Stimulated activated CD8-positive, alpha-beta memory T cell treated with anti-CD3 and anti-CD28 coated beads, Interleukin-7, amount 100 ng/mL, for 48 hours (primary cell): Measurements from ENCODE around the gene COG8.
"Not testable (repeated sequence)": the region's sequence is repeated elsewhere in the genome, so short reads cannot be mapped to it uniquely, and the experiment has no call there.

Experiments
- DNase-seq, 2 donors: peaks; one replicate each; pipeline ENCODE4 v3.0.0-alpha.2; 2020; ENCODE audit warnings: low read depth in 1 of 2; ENCODE audit errors: extremely low read depth in 1 of 2

COG8 gene, protein sequence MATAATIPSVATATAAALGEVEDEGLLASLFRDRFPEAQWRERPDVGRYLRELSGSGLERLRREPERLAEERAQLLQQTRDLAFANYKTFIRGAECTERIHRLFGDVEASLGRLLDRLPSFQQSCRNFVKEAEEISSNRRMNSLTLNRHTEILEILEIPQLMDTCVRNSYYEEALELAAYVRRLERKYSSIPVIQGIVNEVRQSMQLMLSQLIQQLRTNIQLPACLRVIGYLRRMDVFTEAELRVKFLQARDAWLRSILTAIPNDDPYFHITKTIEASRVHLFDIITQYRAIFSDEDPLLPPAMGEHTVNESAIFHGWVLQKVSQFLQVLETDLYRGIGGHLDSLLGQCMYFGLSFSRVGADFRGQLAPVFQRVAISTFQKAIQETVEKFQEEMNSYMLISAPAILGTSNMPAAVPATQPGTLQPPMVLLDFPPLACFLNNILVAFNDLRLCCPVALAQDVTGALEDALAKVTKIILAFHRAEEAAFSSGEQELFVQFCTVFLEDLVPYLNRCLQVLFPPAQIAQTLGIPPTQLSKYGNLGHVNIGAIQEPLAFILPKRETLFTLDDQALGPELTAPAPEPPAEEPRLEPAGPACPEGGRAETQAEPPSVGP

DNA sequence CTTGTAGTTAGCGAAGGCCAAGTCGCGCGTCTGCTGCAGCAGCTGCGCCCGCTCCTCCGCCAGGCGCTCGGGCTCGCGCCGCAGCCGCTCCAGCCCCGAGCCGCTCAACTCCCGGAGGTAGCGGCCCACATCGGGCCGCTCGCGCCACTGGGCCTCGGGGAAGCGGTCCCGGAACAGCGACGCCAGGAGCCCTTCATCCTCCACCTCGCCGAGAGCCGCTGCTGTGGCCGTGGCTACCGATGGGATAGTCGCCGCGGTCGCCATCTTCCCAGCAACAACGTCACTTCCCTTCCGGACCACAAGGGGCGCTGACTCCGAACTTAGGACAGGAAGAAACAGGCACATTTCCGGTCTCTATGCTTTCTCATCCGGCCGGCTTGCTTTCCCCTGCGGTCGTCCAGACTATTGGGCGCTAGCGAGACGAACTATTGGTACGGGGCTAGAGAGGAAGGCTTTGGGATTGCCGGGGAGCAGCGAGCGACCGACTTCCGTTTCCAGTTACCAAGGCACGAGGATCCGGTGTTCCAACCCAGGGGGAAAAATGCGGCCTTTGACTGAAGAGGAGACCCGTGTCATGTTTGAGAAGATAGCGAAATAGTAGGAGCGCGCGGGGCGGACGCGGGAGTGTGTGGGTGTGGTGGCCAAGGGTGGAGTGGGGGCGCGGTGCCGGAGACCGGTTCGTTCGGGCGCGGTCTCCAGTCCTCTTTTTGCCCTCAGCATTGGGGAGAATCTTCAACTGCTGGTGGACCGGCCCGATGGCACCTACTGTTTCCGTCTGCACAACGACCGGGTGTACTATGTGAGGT lies at the start of gene COG8, which contains the start of gene NIP7:
TSS of gene COG8 (minus strand) at position 276 of the 806 bp plus-strand sequence. CDS start at position 264, 12 bp downstream.
TSS of gene NIP7 (plus strand) at position 484 of the 806 bp plus-strand sequence. CDS start at position 542, 58 bp downstream.
- DNase-seq: peak; percentile 80 to 91

- no peak for DNase-seq
Observed at GRCh38 chr16:69386596-69386995, 47.2 kb upstream of the COG8 start.

DNA sequence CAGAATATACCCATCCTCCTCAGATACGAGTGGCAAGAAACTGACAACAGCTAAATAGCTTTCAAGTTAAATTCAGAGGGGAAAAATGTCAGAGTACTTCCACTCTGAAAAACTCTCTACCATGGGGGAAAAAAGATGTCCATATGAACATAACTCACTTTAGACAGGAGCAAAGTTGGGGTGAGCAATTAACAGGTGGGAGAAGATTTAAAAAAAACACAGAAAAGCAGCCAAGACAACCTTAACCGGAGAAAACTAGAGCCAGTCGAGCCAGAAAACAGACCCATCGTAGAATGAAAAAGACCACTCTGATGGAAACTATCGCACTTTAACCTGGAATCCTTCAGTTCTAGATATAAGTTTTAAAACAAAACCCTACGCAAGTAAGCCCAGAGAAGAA lies 45.6 kb upstream of the COG8 start:
- no peak for DNase-seq

DNA sequence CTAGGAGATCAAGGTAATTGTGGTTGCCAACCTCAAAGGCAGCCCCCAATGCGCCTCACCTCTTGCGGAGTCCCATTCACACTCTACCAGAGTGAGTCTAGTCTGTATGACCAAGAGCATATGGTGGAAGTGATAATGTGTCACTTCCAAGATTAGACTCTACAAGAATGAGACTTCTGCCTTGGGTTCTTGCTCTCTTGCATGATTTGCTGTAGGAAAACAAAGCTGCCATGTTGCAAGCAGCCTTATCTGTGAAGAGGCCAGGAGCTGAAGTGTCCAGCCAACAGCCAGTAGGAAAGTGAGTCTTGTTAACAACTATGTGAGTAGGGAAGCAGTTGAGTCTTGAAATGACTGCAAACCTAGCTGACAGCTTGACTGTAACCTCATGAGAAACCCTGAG lies 43.1 kb upstream of the COG8 start:
- DNase-seq: no peak

GRCh38 chr16:69381231-69381630 lies 41.9 kb upstream of the COG8 start:
- no peak for DNase-seq

GRCh38 chr16:69378760-69379159 lies 39.4 kb upstream of the COG8 start:
- no peak for DNase-seq

GRCh38 chr16:69378036-69378435 lies 38.7 kb upstream of the COG8 start:
- no peak for DNase-seq

DNA sequence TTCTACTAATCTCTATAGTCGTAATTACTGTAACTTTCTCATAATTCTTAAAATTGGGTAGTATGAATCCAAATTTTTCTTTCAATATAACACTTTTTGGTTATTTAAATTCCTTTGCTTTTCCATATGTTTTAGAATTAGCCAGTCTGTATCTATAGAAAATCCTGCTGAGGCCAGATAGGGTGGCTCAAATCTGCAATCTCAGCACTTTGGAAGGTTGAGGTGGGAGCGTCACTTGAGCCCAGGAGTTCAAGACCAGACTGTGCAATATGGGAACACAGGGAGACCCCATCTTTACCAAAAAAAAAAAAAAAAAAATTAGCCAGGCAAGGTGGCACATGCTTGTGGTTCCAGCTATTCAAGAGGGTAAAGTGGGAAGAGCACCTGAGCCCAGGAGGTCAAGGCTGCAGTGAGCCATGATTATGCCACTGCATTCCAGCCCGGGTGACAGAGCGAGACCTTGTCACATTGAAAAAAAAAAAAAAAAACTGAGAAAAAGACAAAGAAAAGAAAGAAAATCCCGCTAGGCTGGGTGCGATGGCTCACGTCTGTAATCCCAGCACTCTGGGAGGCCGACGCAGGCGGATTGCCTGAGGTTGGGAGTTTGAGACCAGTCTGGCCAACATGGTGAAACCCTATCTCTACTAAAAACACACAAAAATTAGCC lies 37.2 kb upstream of the COG8 start:
- no peak for DNase-seq

GRCh38 chr16:69373019-69373418 lies 33.7 kb upstream of the COG8 start:
- no peak for DNase-seq

GRCh38 chr16:69371564-69371963 lies 32.2 kb upstream of the COG8 start:
- no peak for DNase-seq

- DNase-seq: no peak
Observed at GRCh38 chr16:69368866-69369265, 29.5 kb upstream of the COG8 start.

DNA sequence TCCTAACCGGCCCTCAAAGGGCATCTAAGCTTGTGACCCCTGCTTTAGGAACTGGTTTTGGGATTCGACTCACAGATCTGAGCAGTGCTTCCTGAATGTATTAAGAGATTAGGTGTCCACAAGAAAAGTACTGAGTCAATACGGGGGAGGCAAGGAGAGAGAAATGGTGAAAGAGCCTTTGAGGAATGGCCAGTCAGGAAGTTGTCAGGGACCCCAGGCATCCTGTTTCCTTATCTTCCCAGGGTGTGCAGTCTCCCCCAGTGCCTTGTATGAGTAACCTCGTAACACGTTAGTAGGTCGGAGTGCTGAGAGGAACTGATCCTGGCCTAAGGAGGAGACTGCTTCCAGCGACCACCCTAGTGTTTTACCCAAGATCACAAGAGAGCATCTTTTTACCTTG lies 28.6 kb upstream of the COG8 start:
- no peak for DNase-seq

- DNase-seq: peak in 1 of 2 donors; percentile 23
Observed at GRCh38 chr16:69366431-69366830, 27.1 kb upstream of the COG8 start.

DNA sequence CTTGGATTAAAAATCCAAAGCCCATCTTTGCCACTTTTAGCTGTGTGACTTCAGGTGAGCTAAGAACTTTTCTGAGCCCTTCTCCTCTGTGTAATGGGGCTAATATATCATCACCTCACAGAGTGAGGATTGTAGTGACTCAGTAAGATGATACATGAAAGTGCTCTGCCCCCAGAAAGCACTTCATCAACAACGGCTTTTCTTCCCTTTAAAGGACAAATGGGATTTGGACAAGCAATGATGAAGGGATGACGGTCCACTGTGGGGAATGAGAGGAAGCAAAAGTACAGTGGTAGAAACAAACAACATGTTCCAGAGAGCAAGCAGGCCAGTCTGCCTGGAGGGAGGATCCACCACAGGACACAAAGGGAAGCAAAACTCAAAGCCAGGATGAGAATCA lies 26.5 kb upstream of the COG8 start:
- DNase-seq: no peak

- no peak for DNase-seq
Observed at GRCh38 chr16:69364088-69364487, 24.7 kb upstream of the COG8 start.

- DNase-seq: no peak
Observed at GRCh38 chr16:69363281-69363717, 23.9 kb upstream of the COG8 start.

DNA sequence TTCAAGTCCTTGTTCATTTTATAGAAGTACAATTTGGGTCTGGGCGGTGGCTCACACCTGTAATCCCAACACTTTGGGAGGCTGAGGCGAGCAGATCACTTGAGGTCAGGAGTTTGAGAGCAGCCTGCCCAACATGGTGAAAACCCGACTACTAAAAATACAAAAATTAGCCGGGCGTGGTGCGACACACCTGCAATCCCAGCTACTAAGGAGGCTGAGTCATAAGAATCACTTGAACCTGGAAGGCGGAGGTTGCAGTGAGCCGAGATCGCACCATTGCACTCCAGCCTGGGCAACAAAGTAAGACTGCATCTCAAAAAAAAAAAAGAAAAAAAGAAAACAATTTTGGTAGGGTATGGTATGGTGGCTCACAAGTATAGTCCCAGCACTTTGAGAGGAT lies 20.7 kb upstream of the COG8 start:
- not testable (repeated sequence) for DNase-seq

DNA sequence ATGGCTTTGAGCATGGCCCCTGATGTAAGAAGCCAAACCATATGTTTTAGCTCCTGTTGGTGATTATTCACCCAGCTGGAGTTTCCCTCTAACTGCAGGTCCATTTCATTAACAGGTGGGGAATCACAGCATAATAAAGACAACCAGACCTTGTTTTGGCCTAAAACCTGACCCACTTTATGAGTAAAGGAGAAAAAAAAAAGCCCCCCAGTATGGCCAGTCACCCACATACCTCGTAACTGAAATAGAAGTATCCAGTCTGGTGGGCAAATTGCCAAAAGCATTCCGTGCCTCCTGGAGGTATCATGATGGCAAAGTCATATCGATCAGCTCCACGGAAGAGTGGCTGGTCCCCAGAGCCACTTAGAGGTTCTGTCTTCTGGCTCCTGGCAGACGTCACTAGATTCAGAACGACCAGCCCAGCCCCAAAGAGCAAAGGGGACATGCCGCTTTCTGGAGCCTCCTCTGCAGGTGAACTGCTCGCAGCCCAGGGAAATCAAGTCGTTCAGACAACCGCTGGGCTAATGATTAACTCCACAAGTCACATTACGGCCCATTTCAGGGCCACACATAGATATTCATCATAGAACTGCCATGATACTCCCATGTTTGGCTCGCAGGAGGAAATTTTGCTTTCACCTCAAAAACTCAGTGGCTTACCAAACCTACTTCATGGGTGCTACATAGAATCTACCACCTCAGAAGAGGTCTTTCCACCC lies 12.1 kb upstream of the COG8 start, which contains the start of gene TMED6:
TSS of gene TMED6 (minus strand) at position 478 of the 719 bp plus-strand sequence. CDS start at position 445, 33 bp downstream.
- DNase-seq: no peak

DNA sequence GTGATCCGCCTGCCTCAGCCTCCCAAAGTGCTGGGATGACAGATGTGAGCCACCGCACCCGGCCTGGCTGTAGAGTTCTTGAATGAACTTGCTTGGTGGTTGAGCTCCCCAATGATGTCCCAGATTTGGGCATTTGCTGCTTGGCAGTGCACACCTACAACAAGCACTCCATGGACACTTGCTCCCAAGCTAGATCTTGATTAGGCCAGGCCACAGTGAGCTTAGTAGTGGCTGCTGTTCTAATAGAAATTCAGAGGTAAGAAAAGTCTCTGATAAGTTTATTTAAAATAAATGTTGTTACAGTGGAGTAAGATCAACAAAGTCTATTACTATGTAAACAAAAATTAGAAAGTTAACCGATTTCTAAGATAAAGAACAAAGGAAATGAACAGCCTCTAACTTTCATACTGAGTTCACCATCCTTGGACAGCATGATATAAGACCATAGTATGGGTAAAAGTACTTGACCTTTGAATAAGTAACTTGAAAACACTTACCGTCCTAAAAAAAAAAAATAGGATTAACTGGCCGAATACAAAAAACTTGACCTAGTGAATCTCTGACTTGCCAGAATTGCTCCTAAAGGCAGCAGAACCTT lies 11.3 kb upstream of the COG8 start:
- DNase-seq: no peak

DNA sequence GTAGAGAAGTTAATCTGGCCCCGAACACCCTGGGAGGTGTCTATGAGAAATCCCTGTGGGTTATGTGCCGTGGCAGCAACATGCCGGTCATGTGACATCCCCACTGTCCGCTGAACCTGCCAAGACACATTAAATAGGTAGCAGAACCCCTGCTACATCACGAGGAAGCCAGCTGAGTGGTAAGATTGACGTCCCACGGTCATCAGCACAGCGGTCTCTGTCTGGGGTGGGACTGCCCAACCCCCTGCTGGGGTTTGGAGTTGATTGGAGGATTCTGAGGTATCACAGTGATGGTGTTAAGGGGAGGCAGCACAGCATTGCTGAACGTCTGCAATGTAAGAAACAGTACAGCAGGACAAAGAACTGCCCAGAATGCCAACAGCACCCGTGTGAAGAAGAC lies 10.2 kb upstream of the COG8 start:
- no peak for DNase-seq
